Brain pericyte (primary cell): ENCODE measurements around the gene BOD1L2.

Source experiments
- DNase-seq: peaks from one replicate; pipeline ENCODE4 v3.0.0-alpha.2; 2012; ENCODE audit warnings: low read depth, low spot score

Gene BOD1L2

DNA sequence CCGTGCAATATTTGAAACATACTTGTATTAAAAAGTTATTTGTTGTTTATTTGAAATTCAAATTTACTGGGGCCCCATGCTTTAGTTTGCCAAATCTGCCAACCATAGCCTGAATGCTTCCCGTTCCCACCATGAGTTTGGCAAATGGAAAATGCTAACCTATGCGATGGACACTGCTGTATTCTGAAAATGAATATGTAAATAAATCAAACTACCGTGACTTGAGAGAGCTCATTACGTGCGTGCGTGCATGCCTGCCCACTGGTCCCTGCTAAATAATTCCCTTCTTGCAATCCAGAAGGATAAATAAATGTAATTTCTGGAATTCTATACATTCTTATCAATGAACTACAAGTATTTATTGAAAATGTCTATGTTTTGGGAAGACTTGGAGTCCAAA is 3.2 kb downstream of the BOD1L2 start:
- DNase-seq: no peak

GRCh38 chr18:57150828-57151227 is 3.9 kb downstream of the BOD1L2 start:
- DNase-seq: no peak

- DNase-seq: no peak
These were observed 7.4 kb downstream of the BOD1L2 start for GRCh38 chr18:57154191-57154830.

GRCh38 chr18:57164401-57164800 is 17.5 kb downstream of the BOD1L2 start:
- DNase-seq: no peak

GRCh38 chr18:57167617-57168308 is 20.9 kb downstream of the BOD1L2 start:
- DNase-seq: no peak

GRCh38 chr18:57171026-57171425 is 24.1 kb downstream of the BOD1L2 start:
- DNase-seq: no peak

DNA sequence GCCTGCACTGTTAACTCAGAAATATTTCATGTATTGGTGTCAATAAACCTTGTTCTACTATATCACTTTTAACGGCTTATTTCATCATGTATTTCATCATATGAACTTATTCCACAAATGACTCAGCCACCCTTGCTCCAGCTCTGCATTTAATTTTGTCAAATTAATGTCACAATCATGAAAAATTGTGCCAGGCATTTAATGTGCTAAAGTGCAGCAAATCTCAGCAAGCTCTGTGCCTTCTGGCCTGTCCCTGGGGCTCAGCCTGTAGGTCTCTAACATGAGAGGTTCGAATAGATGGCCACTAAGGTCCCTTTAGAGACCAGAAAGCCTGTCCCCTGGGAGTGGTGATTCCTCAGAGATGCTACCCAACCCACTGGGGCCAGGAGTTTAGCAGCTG is 28.6 kb downstream of the BOD1L2 start:
- DNase-seq: no peak

- DNase-seq: no peak
These were observed 38.5 kb downstream of the BOD1L2 start for GRCh38 chr18:57185434-57185833.

DNA sequence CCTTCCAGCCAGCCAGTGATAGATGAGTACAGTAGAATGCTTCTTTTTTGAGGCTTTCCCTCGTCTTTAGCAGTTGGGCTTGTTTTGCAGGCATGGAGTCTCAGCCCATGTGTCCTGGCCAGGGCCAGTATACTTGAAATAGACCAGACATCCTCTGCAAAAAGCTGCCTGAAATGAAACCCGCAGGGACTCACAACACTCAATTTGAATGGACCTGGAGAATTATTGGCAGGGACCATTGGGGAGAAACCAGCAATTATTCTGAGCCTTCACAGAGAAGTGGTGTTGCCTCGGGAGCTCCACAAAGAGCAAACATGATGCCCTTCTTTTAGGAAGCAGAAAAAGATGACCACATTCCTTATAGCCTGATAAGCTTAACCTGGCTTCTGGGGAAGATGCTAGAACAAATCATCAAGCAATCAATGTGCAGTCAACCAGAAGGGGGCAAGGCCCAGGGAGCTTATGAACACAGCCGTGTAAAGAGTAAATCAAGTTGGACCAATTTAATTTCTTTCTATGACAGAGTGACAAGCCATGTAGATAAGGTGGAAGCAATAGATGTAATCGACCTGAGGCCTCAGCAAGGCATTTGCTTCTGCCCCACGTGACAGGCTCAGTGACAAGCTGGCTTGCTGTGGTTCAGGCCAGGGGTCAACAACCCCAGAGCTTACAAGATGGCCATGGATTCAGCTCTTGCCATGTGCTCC is 42.1 kb downstream of the BOD1L2 start:
- no peak for DNase-seq

GRCh38 chr18:57190026-57190425 is 43.1 kb downstream of the BOD1L2 start:
- no peak for DNase-seq

DNA sequence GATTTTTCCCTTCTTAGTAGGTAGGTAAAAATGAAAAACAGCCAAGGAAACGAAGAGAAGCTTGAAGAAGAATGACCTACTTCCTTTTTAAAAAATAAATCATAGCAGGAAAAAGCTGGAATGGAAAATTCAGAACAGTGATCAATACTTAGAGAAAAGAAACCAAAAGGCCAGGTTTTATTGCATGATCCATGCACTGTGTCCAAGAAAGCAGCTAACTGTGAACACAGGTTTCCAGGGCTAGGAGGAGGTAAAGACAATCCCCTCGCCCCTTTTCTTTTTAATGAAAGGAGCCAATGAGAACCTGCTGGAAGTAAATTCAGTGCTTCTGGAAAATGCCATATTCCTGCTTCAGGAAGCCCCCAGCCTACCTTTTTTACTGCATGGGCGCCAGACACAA is 47.2 kb downstream of the BOD1L2 start:
- DNase-seq: no peak

DNA sequence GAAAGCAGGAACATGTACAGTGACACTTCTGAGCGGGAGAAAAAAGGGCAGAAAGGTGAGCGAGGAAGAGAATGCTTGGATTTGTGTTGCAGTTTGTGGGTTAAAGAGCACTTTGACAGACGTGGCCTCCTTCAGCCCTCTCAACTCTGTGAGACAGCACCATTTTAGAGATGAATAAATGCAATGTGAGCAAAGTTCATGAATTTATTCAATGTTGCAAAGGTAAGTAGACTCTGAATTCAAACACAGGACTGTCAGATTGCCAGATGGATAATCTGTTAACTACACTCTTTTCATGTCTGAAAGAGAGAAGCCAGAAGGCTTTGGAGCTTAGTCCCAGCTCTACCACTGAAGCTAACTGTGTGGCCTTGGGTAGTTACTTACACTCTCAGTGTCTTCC is 47.7 kb downstream of the BOD1L2 start:
- DNase-seq: no peak

DNA sequence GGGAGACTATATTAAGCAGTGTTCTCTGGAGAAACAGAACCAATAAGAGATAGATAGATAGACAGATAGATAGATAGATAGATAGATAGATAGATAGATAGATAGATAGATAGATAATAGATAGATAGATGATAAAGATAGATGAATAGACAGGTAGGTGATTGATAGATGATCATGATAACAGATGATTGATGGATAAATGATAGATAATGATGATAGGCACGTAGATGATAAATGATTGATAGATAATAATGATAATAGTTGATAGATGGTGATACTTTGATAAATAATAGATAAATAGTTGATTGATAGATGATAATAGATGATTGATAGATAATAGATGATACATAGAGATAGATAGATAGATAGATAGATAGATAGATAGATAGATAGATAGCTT is 48.5 kb downstream of the BOD1L2 start:
- DNase-seq: no peak

GRCh38 chr18:57197261-57197660 is 50.4 kb downstream of the BOD1L2 start:
- DNase-seq: no peak

- no peak for DNase-seq
These were observed 51.2 kb downstream of the BOD1L2 start for GRCh38 chr18:57198073-57198472.
